Measurements from ENCODE around the gene LSM6.

DNA sequence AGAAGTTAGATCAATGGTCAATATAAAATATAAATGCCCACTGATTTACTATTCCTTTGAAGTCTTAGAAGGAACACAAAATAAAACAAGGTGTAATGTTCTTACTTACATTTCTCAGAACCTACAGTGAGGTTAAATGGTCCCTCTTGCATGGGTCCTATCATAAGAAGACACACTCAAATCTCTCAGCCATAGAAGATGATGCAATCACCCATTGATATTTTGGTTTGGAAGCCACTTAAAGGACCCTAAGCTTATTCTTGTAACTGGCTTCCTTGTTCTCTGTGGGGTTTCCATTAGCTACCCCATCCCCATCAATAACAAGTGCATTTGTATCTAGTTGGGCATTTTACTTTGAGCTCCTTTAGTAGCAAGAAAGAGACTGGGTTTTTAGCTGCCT, 53.9 kb downstream of the LSM6 start:
- TF ChIP-seq POLR2A (IDR thresholded peaks at IDR 0.05): no peak
- TF ChIP-seq CTCF (IDR thresholded peaks at IDR 0.05): no peak

Measured in Peyer's patch (tissue), 4 donors.